Measurements from ENCODE around the gene ATE1.
"Not testable (repeated sequence)": the region's sequence is repeated elsewhere in the genome, so short reads cannot be mapped to it uniquely, and the experiment has no call there.

Gene ATE1

DNA sequence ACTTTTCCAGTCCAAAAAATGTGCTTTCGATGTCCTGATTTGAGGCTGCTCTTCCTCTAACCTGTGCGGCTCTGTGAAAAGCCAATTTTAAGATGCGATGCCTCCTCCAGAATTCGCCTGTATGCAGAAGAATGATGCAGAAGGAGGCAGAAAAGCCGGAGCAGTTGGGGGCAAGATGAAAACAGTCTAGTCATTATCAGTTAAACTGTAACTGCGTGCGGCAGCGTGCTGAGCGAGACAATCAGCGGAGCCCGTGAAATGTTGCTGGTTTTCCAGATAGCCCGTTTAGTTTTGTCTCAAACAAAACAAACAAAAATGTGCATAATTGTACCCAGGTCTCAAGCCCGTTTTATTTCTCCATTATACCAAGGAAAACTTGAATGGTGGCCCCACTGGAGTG is 192.6 kb downstream of the ATE1 start:
- no peak for DNase-seq (ENCODE audit: low read depth)

GRCh38 chr10:121734589-121735045 is 193.2 kb downstream of the ATE1 start:
- DNase-seq (ENCODE audit: low read depth), result no peak

DNA sequence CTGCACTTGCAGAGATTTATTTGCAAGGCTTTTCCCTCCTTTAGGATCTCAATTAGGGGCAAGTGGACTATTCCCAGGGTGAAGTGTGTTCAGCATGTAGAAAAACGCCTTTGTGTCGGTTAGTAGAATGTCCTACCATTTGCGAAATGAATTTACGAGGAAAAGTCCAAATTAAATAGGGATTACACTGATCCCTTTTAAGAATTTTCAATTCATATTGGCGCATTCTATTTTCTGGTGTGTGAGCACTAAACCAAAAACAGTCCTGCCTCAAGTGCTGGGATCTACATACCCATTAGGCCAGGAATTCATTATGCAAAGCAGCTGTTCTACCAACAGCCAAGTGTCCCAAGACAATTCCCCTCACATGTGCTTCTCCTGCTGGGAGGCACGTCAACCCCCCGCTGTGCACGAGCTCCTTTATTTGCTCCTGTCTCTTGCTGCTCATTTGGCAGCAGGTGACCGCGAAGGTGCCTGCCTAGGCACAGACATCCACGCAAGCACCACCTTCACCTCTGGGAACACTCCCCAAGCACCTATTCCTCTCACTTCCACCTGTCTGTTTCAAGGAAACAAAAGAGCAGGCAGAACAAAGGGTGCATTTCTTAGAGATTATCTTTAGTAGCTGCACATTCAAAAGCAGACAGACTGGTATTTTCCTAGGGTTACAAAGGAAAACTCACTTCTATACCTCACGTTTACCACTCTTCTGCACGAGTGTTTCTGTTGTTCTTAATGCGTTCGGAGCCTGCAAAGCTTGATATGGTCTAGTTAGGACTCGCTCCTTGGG is 195.0 kb downstream of the ATE1 start:
- no peak for DNase-seq (ENCODE audit: low read depth)

- DNase-seq (ENCODE audit: low read depth), result no peak
These were observed 195.7 kb downstream of the ATE1 start for GRCh38 chr10:121732172-121732571.

- DNase-seq (ENCODE audit: low read depth), result no peak
These were observed 203.5 kb downstream of the ATE1 start for GRCh38 chr10:121724282-121724681.

DNA sequence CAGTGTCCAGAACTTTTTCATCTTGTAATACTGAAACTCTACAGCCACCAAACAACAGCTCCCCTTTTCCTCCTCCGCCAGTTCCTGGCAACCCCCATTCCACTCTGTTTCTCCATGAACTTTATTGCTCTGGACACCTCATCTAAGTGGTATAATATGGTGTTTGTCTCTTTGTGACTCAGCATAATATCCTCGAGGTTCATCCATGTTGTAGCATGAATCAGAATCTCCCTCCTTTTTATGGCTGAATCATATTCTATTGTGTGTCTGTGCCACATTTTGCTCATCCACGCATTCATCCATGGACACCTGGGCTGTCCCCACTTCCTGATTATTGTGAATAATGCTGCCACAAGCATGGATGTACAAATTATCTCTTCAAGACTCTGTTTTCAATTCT is 205.2 kb downstream of the ATE1 start:
- DNase-seq (ENCODE audit: low read depth), result no peak

- DNase-seq (ENCODE audit: low read depth), result no peak
These were observed 206.6 kb downstream of the ATE1 start for GRCh38 chr10:121721257-121721656.

DNA sequence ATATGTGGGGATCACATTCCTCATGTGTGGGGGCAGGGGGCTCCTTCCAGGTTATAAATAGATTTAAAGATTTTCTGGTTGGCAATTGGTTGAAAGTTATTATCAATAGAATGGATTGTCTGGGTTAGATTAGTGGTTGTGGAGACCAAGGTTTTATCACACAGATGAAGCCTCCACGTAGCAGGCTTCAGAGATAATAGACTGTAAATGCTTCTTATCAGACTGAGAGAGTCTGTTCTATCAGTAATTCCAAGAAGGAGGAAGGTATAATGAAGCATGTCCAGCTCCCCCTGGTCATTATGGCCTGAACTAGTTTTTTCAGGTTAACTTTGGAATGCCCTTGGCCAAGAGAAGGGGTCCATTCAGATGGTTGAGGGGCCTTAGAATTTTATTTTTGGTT is 211.9 kb downstream of the ATE1 start:
- no peak for DNase-seq (ENCODE audit: low read depth)

DNA sequence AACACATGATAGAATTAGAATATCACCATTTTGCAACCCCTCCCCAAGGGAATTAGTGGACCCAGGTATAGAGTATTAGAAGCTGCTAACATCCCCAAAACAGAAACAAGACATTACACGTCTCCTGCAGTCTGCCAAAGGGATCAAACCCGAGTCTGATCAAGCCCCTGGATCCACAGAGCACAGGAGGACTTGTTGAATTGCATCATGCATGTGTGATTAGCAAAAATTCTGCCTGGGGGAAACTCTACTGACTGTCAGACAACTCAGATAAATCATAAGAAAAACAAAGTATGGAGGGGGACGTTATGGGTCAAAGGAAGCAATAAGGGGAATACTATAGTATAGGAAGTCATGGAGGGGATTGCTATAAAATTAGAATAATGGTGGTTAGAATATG is 212.8 kb downstream of the ATE1 start:
- no peak for DNase-seq (ENCODE audit: low read depth)

DNA sequence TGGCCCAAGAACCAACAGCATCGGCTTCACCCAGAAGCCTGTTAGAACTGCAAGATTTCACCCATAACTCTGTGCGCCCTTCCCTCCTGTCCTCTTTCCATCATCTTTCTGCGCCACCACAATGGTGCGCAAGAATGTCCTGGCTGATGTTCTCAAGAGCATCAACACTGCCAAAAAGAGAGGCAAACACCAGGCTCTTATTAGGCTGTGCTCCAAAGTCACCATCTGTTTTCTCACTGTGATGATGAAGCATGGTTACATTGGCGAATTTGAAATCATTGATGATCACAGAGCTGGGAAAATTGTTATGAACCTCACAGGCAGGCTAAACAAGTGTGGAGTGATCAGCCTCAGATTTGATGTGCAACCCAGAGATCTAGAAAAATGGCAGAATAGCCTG is 214.3 kb downstream of the ATE1 start:
- DNase-seq (ENCODE audit: low read depth), result no peak

DNA sequence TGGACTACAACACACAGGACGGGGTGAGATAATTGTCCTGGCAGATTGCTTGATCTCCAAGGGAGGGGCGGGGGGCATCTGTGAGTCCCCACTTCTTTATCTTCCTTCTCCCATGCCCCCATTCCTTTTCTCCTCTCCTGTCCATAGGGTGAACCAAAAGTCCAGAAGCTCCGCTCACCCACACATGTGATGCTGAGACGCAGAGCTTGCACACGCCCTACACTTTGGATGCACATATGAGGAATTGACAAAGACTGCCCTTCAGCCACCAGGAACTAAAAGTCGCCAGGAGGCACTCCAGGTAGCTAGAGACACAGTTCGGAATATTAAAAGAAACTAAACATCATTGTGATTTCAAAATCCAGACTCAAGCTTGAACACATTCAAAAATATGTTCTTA is 216.9 kb downstream of the ATE1 start:
- DNase-seq (ENCODE audit: low read depth), result no peak

DNA sequence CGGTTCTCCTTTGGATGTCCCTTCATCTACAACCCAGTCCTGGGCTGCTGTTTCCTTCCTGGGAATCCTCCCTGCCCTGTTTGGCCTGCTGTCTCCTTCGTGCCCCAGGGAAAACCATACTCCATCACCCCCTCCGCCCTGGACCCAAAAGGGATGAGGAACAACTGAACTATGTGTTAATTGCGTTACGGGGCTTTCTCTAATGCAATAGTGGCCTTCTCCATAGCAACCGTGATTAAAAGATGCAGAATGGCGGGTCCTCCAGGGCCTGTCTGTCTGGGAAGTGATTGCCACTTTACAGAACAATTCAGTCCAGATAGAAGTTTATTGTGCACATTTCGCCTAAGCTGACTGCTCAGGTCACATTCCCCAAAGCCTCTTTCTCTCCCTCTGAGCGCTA is 217.6 kb downstream of the ATE1 start:
- no peak for DNase-seq (ENCODE audit: low read depth)

DNA sequence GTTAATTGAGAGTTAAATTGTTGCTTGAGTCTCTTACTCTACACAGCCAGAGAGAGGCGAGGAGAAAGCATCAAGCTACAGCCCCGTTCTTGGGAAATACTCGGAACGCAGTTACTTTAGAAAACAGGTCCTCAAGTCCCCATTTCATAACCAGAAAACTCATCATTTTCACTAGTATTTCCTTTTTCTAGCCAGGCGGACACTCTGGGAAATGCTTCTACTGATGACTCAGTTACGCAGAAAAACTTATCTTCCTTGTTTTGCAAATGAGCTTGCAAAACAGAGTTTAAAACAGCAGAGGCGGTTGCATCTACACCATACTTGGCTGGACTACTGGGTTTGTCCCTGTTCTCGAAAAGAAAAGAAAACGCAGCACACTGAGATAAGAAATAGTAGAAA is 218.2 kb downstream of the ATE1 start:
- DNase-seq (ENCODE audit: low read depth), result no peak

GRCh38 chr10:121708728-121709674 is 218.8 kb downstream of the ATE1 start:
- no peak for DNase-seq (ENCODE audit: low read depth)

- no peak for DNase-seq (ENCODE audit: low read depth)
These were observed 225.2 kb downstream of the ATE1 start for GRCh38 chr10:121702351-121703320.

DNA sequence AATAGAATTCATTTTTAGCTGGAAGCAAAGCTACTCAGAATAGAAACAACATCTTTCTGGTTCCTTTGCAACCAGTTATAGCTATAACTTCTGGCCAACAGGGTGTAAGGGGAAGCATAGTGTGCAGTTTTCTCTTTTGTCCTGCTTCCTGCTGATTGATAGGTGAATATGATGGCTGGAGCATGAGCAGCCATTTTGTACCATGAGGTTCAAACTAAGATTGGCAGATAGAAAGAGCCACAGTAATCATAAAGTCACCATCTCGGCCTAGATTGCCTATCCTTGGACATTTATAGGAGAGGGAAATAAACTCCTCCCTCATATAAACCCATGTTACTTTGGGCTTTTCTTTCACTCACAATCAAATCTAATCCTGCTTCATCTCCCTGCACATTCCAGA is 227.4 kb downstream of the ATE1 start:
- no peak for DNase-seq (ENCODE audit: low read depth)

DNA sequence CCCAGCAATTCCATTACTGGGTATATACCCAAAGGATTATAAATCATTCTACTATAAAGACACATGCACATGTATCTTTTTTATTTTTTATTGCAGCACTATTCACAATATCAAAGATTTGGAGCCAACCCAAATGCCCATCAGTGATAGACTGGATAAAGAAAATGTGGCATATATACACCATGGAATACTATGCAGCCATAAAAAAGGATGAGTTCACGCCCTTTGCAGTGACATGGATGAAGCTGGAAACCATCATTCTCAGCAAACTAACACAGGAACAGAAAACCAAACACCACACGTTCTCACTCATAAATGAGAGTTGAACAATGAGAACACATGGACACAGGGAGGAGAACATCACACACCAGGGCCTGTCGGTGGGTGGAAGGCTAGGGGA is 228.1 kb downstream of the ATE1 start:
- DNase-seq (ENCODE audit: low read depth), result not testable (repeated sequence)

GRCh38 chr10:121698902-121699301 is 228.9 kb downstream of the ATE1 start:
- no peak for DNase-seq (ENCODE audit: low read depth)

- DNase-seq (ENCODE audit: low read depth), result no peak
These were observed 229.5 kb downstream of the ATE1 start for GRCh38 chr10:121698336-121698735.

- no peak for DNase-seq (ENCODE audit: low read depth)
These were observed 231.0 kb downstream of the ATE1 start for GRCh38 chr10:121696854-121697253.

DNA sequence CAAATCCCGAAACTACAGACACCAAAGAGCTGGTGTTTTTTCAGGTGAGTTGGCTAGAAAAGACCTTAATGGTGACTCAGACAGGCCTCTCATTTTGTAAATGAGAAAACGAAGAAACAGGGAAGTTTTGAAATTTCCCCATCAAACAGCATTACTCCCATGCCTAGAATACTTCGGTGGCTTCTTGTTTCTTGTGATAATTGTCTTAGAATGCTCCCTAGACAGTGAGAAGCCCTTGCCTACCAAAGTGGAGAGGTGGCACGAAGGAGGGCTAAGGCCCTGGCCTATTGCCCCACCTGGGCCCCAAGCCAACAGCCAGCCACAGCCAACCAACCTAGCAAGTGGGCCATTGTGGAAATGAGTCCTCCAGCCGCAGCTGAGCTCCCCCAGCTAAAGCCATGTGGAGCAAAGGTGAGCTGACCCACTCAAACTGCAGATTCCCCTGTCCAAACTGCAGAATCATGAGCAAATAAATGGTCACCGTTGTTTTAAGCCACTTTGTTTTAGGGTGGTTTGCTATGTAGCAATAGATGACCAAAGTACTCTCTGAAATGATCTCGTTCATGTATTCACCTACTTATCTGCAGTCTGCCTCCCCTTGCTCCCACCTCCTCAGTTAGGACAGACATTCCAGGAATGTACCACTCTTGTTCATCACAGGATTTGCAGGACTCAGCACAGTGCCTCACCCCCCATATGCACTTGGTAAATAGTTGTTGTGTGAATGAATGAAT is 231.9 kb downstream of the ATE1 start:
- DNase-seq (ENCODE audit: low read depth), result no peak

Data from activated T-helper 1 cell treated with Interleukin-2 at 50 U/mL for 16 hours (primary cell).